Keratinocyte (primary cell): ENCODE measurements around the gene SMIM27. TPM values are rescaled to one million over a fixed set of nuclear protein-coding genes. Genes with fewer than 3 reads are reported as not detected.
"Not testable (repeated sequence)": the region's sequence is repeated elsewhere in the genome, so short reads cannot be mapped to it uniquely, and the experiment has no call there.

ENCODE experiments used
- DNase-seq: peaks from one replicate; pipeline ENCODE4 v3.0.0-alpha.2; 2011; ENCODE audit warnings: low read depth, missing footprints, low spot score
- FAIRE-seq: peaks from 2 replicates; lab custom pipeline; 2011; peaks lifted over from hg19 to GRCh38; lab: Jason Lieb, UNC
- H2AFZ ChIP-seq: 2 replicates; pipeline ENCODE4 v1.6.0; 2012; ENCODE audit warnings: low read length, control low read depth, inconsistent platforms; ENCODE audit not compliant: control insufficient read depth
- H3K27ac ChIP-seq: 2 replicates; pipeline ENCODE4 v1.5.1; 2011; ENCODE audit warnings: low read length; ENCODE audit not compliant: control insufficient read depth, insufficient read depth
- H3K27me3 ChIP-seq: 3 replicates; pipeline ENCODE4 v1.6.0; 2011; ENCODE audit warnings: low read length; ENCODE audit not compliant: control insufficient read depth, insufficient read depth; ENCODE audit errors: extremely low read depth
- H3K36me3 ChIP-seq, 2 experiments: 2 replicates in 1 of 2; 3 replicates in 1 of 2; pipeline ENCODE4 v1.5.1; 2011; ENCODE audit warnings: low read length in 2 of 2, mild to moderate bottlenecking in 1 of 2; ENCODE audit not compliant: control insufficient read depth in 2 of 2, insufficient read depth in 2 of 2; ENCODE audit errors: extremely low read depth in 1 of 2
- H3K4me1 ChIP-seq: 3 replicates; pipeline ENCODE4 v1.5.1; 2011; ENCODE audit warnings: low read length; ENCODE audit not compliant: control insufficient read depth, insufficient read depth; ENCODE audit errors: extremely low read depth
- H3K4me2 ChIP-seq: 3 replicates; pipeline ENCODE4 v1.6.0; 2011; ENCODE audit warnings: low read depth, low read length; ENCODE audit not compliant: control insufficient read depth, insufficient read depth; ENCODE audit errors: extremely low read depth
- H3K4me3 ChIP-seq, 3 experiments: fragments of 200-600 bp in 1 of 3; sonication (generic) in 1 of 3; 2 replicates in 2 of 3; 3 replicates in 1 of 3; pipeline ENCODE4 v1.5.1; 2011 to 2016; ENCODE audit warnings: low read length in 3 of 3, mild to moderate bottlenecking in 3 of 3, control low read depth in 2 of 3, inconsistent platforms in 1 of 3, low read depth in 1 of 3, mixed read lengths in 1 of 3, mixed run types in 1 of 3, moderate library complexity in 1 of 3; ENCODE audit not compliant: control insufficient read depth in 2 of 3, insufficient read depth in 2 of 3; ENCODE audit errors: extremely low read depth in 1 of 3
- H3K79me2 ChIP-seq: 2 replicates; pipeline ENCODE4 v1.6.0; 2012; ENCODE audit warnings: low read length; ENCODE audit not compliant: control insufficient read depth, insufficient read depth
- H3K9ac ChIP-seq: 3 replicates; pipeline ENCODE4 v1.6.0; 2011; ENCODE audit warnings: low read length; ENCODE audit not compliant: control insufficient read depth, insufficient read depth; ENCODE audit errors: extremely low read depth
- H3K9me1 ChIP-seq: 3 replicates; pipeline ENCODE4 v1.6.0; 2011; ENCODE audit warnings: low read length; ENCODE audit not compliant: control insufficient read depth, insufficient read depth; ENCODE audit errors: extremely low read depth
- H3K9me3 ChIP-seq: 2 replicates; pipeline ENCODE4 v1.5.1; 2012; ENCODE audit warnings: low read depth, low read length; ENCODE audit not compliant: control insufficient read depth
- H4K20me1 ChIP-seq: 3 replicates; pipeline ENCODE4 v1.6.0; 2011; ENCODE audit warnings: low read length; ENCODE audit not compliant: control insufficient read depth, insufficient read depth; ENCODE audit errors: extremely low read depth
- CTCF ChIP-seq, 3 experiments: IDR thresholded peaks in 1 of 3; conservative IDR thresholded peaks in 1 of 3; optimal IDR thresholded peaks in 1 of 3; 2 replicates in 2 of 3; 3 replicates in 1 of 3; pipeline versions ENCODE3 to v1.5.1; 2011; ENCODE audit warnings: low read length in 3 of 3, mild to moderate bottlenecking in 3 of 3, moderate library complexity in 2 of 3, control low read depth in 1 of 3, inconsistent platforms in 1 of 3; ENCODE audit not compliant: insufficient read depth in 2 of 3; ENCODE audit errors: extremely low read depth in 1 of 3
- EZH2 ChIP-seq: IDR thresholded peaks from one replicate; pipeline ENCODE4 v1.6.1; 2012; ENCODE audit warnings: inconsistent platforms, mild to moderate bottlenecking, low read length, moderate library complexity
- dilution Hi-C: fragments of 300-500 bp; cut with MboI; formaldehyde crosslinking; loops from one replicate; pipeline ENCODE4 v1.7.0; 2020; ENCODE audit warnings: low sequenced_read_pairs; ENCODE audit not compliant: extremely low pct_ligation_motif_present
- polyA plus RNA-seq, 5 experiments: library from polyadenylated mRNA; depleted of rRNA in 3 of 5; stranded (reverse) in 3 of 5; stranded (forward) in 1 of 5; unstranded in 1 of 5; fragments of >200 nt; gene quantifications; 1 replicate in 1 of 5; 2 replicates in 3 of 5; 3 replicates in 1 of 5; pipeline versions ENCODE4 v1.2.1 to v1.2.3, GENCODE V29; 2011 to 2012; ENCODE audit warnings: missing spikeins in 2 of 5, low read depth in 1 of 5, low replicate concordance in 1 of 5

Gene SMIM27
- polyA plus RNA-seq, 1 donor (not counting 4 experiments of a cell fraction or from before 2014, with no cell fraction given): 13.0 TPM

GRCh38 chr9:32543047-32543446 is 9.1 kb upstream of the SMIM27 start:
- FAIRE-seq: peak; percentile 49
- H3K27me3 ChIP-seq: no peaks in the 10 kb centered on the region
- no peaks in the 10 kb centered on the region for H3K9me3 ChIP-seq
- H3K36me3 ChIP-seq: peaks cover 9 to 18% of the 10 kb centered on the region in 2 experiments
- TF ChIP-seq CTCF (optimal IDR thresholded peaks at IDR 0.05 in 1 of 3, IDR thresholded peaks at IDR 0.05 in 1 of 3, conservative IDR thresholded peaks at IDR 0.05 in 1 of 3; ENCODE audit: extremely low read depth in 1 of 3, insufficient read depth in 2 of 3, low read length in 3 of 3) (no peak), EZH2 (no peak)
- H3K79me2 ChIP-seq: peaks cover 46% of the 10 kb centered on the region
- H3K4me1 ChIP-seq: peaks cover under 1% of the 10 kb centered on the region
- H3K27ac ChIP-seq: no peak overlapping the region
- H2AFZ ChIP-seq: no peak overlapping the region
- no peaks in the 10 kb centered on the region for H3K9me1 ChIP-seq
- no peak for DNase-seq
- dilution Hi-C loops: no loop called here
- H3K4me2 ChIP-seq: no peak overlapping the region
- no peak overlapping the region for H3K9ac ChIP-seq
- no peak overlapping the region for H3K4me3 ChIP-seq
- no peaks in the 10 kb centered on the region for H4K20me1 ChIP-seq

- Histone ChIP-seq H3K9me3 (no peaks in the 10 kb centered on the region), H3K79me2 (peaks cover 74% of the 10 kb centered on the region), H3K27ac (no peak overlapping the region), H3K4me1 (peaks cover 6% of the 10 kb centered on the region), H4K20me1 (peaks cover 3% of the 10 kb centered on the region), H3K9me1 (no peaks in the 10 kb centered on the region), H3K4me3 (no peak overlapping the region), H3K27me3 (no peaks in the 10 kb centered on the region), H3K9ac (no peak overlapping the region), H3K4me2 (no peak overlapping the region), H2AFZ (no peak overlapping the region), H3K36me3 (peaks cover 10 to 18% of the 10 kb centered on the region in 2 experiments)
- dilution Hi-C loops: no loop called here
- TF ChIP-seq CTCF (optimal IDR thresholded peaks at IDR 0.05 in 1 of 3, IDR thresholded peaks at IDR 0.05 in 1 of 3, conservative IDR thresholded peaks at IDR 0.05 in 1 of 3; ENCODE audit: extremely low read depth in 1 of 3, insufficient read depth in 2 of 3, low read length in 3 of 3): no peak
- TF ChIP-seq EZH2: no peak
- FAIRE-seq: no peak
- DNase-seq: no peak
Measured at GRCh38 chr9:32545884-32546283, 6.2 kb upstream of the SMIM27 start.

GRCh38 chr9:32548213-32548612 is 3.9 kb upstream of the SMIM27 start:
- H4K20me1 ChIP-seq, DNase-seq, H3K9ac ChIP-seq, H3K9me3 ChIP-seq, dilution Hi-C loops, H3K4me3 ChIP-seq, FAIRE-seq, H3K27me3 ChIP-seq, H3K4me2 ChIP-seq, H2AFZ ChIP-seq, H3K9me1 ChIP-seq, H3K4me1 ChIP-seq, H3K27ac ChIP-seq, H3K36me3 ChIP-seq: not testable (repeated sequence)
- peaks cover 81% of the 10 kb centered on the region for H3K79me2 ChIP-seq
